ENCODE results near the gene ZNF189.

ZNF189 gene

GRCh38 chr9:101421653-101422065 lies 23.0 kb downstream of the ZNF189 start:
- DNase-seq: no peak

GRCh38 chr9:101427358-101427757 lies 28.7 kb downstream of the ZNF189 start:
- DNase-seq: no peak

- DNase-seq: no peak
Measured at GRCh38 chr9:101427957-101428655, 29.5 kb downstream of the ZNF189 start.

GRCh38 chr9:101428909-101429308 lies 30.3 kb downstream of the ZNF189 start:
- no peak for DNase-seq

GRCh38 chr9:101429736-101430135 lies 31.1 kb downstream of the ZNF189 start:
- DNase-seq: no peak

- DNase-seq: no peak
Measured at GRCh38 chr9:101432171-101432570, 33.5 kb downstream of the ZNF189 start.

- DNase-seq: no peak
Measured at GRCh38 chr9:101432740-101433139, 34.1 kb downstream of the ZNF189 start.

GRCh38 chr9:101433229-101433628 lies 34.6 kb downstream of the ZNF189 start:
- no peak for DNase-seq

- no peak for DNase-seq
Measured at GRCh38 chr9:101434998-101435397, 36.3 kb downstream of the ZNF189 start.

GRCh38 chr9:101435601-101436079 lies 37.0 kb downstream of the ZNF189 start, which contains the start of gene ALDOB:
Gene ALDOB, minus strand, starts transcription at chr9:101435774. Its CDS starts 4,887 bp downstream, at chr9:101430887.
- no peak for DNase-seq

- no peak for DNase-seq
Measured at GRCh38 chr9:101437806-101438232, 39.2 kb downstream of the ZNF189 start.

- no peak for DNase-seq
Measured at GRCh38 chr9:101438523-101438922, 39.9 kb downstream of the ZNF189 start.

GRCh38 chr9:101440714-101441230 lies 42.1 kb downstream of the ZNF189 start:
- no peak for DNase-seq

GRCh38 chr9:101442318-101442717 lies 43.7 kb downstream of the ZNF189 start:
- no peak for DNase-seq

GRCh38 chr9:101442736-101443135 lies 44.1 kb downstream of the ZNF189 start:
- DNase-seq: no peak

GRCh38 chr9:101443364-101443771 lies 44.7 kb downstream of the ZNF189 start:
- DNase-seq: no peak

GRCh38 chr9:101445353-101446029 lies 46.8 kb downstream of the ZNF189 start:
- DNase-seq: no peak

- no peak for DNase-seq
Measured at GRCh38 chr9:101446732-101447131, 48.1 kb downstream of the ZNF189 start.

GRCh38 chr9:101448680-101449070 lies 50.0 kb downstream of the ZNF189 start:
- DNase-seq: no peak

- peak; percentile 4 for DNase-seq
Measured at GRCh38 chr9:101449071-101449721, 50.5 kb downstream of the ZNF189 start.

GRCh38 chr9:101450931-101451330 lies 52.3 kb downstream of the ZNF189 start:
- no peak for DNase-seq

GRCh38 chr9:101451498-101451897 lies 52.8 kb downstream of the ZNF189 start:
- DNase-seq: no peak

- no peak for DNase-seq
Measured at GRCh38 chr9:101453776-101454570, 55.3 kb downstream of the ZNF189 start.
